ENCODE measurements around the gene SLC6A8.
"Not testable (repeated sequence)": the region's sequence is repeated elsewhere in the genome, so short reads cannot be mapped to it uniquely, and the experiment has no call there.

The SLC6A8 gene

DNA sequence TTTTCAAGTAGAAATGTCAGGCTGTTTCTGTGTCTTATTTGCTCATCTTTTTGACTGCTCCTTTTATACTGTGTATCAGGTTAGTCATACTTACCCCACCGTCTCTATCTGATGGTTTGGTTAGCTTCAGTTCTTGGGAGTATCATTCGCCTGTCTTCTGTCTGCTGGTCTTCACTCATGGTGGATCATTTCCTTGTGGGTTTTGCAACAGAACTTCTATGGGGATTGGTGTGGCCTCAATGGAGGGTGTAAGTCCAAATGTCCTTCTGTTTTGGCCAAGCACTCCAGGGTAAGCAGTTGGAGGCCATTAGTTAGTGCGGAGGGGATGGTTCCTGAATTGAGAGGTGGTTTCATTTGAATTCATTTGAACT lies 44.1 kb downstream of the SLC6A8 start:
- DNase-seq (ENCODE audit: low read depth), result no peak

DNA sequence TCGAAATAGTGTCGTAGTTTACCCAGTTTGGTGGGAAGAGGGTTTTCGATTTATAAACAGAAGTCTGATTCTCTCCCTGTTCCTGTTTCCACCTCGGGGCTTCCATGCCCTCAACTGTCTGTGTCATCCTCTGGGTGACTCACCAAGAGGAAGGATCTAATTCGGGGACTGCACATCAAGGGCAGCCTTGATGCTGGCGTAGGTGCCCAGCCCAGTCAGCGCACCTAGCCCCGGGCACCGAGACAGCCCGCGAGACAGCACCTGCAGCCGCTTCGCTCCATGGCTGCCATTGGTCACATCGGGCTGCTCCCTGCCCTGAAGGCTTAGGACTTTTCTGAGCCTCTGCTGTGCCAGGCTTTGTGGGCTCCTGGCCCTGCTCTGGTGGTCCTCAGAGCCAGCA lies 44.7 kb downstream of the SLC6A8 start:
- no peak for DNase-seq (ENCODE audit: low read depth)

DNA sequence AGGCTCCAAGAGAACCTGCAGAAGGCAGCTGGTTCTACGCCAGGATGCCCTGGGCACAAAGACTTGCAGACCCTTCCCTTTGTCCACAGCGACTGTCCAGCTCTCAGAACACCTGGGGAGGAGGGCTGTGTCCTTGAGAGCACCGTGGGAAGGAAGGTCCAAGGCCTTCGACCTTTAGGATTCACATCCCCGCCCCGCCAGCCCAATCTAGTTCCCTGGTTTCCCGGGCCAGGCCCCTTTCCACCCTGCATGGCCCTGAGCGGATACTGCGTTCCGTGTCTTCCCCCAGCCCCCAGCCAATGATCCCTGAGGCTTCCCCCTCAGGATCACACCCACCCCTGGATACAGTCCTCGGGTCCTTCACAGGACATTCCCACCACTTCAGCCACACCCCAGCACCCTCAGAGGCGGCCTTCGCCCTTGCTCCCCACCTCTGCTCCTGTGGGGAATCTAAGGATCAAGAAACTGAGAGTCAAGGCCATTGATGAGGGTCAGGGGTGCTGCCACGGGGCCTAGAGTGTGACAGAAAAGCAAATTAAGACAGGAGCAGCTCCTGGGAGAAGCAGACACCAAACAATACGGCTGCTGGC lies 46.0 kb downstream of the SLC6A8 start:
- no peak for DNase-seq (ENCODE audit: low read depth)

DNA sequence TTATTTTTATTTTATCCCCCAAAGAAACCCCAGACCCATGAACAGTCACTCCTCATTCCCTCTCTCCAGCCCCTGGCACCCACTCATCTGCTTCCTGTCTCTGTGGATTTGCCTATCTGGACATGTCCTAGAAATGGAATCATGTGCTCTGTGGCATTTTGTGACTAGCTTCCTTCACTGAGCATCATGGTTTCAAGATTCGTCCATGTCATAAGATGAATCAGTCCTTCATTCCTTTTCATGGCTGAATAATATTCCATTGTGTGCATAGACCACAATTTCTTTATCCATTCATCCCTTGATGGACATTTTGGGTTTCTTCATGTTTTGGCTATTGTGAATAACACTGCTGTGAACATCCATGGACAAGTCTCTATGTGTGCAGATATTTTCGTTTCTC lies 47.1 kb downstream of the SLC6A8 start:
- DNase-seq (ENCODE audit: low read depth), result no peak

DNA sequence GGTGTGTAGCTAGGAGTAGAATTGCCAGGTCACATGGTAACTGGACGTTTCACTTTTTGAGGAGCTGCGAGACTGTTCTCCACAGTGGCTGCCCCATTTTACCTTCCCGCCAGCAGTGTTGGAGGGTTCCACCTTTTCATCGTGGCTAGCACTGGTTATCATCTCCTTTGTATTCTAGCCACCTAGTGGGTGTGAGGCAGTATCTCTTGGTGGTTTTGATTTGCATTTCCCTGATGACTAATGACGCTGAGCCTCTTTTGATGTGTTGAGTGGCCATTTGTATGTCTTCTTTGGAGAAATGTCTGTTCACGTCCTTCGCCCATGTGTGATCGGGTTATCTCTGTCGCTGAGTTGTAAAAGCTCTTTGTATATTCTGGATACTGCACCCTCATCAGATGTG lies 47.5 kb downstream of the SLC6A8 start:
- no peak for DNase-seq (ENCODE audit: low read depth)

DNA sequence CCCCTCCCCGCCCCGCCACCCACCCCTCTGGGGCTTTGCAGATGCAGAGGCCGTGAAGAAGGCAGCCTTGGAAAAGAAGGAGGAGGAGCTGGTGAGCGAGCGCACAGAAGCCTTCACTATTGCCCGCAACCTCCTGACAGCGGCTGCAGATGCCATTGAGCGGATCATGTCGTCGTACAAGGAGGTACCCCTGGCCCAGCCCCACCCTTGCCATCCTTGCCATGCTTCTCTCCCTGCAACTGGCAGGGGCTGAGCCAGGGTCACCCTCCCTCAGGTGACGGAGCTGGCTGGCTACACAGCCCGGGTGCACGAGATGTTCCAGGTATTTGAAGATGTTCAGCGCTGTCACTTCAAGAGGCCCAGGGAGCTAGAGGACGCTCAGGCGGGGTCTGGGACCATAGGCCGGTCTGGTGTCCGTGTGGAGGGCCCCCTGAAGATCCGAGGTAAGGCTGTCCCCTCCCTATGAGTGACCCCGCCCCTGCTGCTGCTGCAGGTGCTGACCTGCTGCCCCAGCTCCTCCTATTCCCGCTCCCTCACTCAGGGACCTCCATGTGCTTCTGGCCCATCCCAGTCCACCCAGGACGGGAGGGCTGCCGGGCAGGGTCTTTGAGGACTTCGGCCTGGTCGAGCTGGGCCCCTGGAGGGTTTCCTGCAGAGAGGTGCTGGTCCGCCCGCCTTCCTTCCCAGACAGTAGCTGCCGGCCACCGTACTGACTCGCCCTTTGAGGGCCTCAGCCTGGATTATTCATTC lies 48.5 kb downstream of the SLC6A8 start:
- DNase-seq (ENCODE audit: low read depth), result no peak

DNA sequence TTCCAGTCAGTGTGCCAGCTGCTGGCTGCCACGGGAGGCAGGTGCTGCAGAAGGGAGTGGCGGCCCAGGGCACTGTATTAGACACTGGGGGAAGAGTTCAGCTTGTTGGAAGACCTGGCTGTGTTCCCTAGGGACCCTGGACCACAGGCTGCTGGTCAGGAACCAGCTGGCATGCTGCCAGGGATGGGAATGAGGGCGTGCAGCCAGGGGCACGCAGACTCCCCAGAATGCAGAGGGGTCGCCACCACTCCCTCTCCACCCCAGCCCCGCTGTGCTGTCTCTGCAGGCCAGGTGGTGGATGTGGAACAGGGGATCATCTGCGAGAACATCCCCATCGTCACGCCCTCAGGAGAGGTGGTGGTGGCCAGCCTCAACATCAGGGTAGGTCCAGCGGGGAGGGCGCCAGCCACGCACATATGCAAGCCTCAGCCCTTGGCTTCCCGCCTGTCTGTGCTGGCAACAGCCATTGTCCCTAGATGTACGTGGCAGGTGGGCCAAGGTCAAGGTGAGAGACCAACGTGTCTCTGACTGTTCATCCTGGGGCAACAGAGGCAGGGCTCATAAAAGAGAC lies 49.2 kb downstream of the SLC6A8 start:
- no peak for DNase-seq (ENCODE audit: low read depth)

DNA sequence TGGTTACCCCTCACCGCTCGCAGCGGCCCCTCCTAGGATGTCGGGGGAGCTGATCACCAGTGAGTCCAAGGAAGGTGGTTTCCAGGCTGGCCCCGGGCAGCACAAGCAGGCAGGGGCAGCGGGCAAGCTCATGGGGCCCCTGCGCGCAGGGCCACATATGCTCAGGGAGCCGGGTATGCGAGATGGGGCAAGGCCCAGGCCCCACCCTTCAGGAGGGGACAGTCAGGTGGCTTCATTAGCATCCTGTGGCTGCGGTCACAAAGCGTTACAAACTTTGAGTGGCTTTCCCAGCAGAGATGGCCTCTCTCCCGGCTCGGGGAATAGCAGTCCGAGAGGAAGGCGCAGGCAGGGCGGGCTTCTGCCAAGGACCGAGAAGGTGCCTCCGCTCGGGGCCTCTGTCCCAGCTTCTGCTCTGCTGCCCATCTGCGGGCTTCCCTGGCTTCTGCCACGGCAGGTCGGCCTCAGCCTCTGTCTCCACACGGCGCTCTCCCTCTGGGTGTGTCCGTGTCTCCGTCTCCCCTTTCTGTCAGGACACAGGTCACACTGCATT lies 50.4 kb downstream of the SLC6A8 start:
- no peak for DNase-seq (ENCODE audit: low read depth)

DNA sequence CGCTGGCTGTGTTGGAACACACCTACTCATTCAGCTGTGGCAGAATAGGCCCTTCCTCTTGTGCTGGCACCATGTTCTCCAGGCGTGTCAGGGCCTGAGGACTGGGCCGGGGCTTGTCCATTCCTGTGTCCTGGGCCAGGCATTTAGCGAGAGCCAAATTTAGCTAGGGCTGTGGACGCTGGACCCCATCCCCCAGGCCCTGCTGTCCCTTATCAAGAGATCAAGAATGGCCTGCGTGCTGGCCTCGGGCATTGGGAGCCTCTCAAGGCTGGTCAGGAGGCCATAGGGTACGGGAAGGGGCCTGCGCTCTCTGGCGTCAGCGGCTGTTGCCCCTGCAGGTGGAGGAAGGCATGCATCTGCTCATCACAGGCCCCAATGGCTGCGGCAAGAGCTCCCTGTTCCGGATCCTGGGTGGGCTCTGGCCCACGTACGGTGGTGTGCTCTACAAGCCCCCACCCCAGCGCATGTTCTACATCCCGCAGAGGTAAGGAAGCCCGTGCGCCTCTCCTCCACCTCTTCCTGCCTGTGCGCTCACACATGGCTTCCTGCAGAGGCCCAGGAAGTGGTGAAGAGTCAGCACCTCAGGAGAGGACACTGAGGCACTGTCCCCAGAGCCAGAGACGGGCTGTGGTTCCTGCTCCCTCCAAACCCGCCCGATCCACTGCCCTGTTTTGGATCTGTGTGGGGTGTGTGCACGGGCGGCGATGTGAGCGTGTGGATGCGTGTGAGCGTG lies 52.2 kb downstream of the SLC6A8 start:
- DNase-seq (ENCODE audit: low read depth), result no peak

DNA sequence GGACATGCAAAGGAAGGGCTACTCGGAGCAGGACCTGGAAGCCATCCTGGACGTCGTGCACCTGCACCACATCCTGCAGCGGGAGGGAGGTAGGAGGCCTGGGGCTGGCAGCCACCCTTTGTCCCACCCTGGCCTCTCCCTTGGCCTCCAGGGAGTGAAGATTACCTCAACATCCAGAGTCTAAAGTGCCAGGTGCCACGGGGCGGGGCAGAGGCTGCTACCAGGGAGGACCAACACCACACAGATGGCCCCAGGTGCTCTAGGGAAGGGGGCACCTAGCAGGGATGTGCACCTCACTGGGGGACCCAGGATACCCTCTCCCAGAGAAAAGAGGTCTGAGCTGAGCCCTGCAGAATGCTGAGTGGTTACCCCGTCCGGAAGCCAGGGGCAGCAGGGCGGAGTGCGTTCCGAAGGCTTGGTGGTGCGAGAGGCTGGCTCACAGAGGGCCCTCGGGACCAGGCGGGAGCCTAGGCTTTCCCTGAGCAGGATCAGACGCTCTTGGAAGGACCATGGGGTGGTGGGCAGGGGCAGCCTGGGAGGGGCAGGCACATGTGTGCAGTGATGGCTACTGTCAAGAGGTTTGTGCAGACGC lies 53.0 kb downstream of the SLC6A8 start:
- DNase-seq (ENCODE audit: low read depth), result no peak

DNA sequence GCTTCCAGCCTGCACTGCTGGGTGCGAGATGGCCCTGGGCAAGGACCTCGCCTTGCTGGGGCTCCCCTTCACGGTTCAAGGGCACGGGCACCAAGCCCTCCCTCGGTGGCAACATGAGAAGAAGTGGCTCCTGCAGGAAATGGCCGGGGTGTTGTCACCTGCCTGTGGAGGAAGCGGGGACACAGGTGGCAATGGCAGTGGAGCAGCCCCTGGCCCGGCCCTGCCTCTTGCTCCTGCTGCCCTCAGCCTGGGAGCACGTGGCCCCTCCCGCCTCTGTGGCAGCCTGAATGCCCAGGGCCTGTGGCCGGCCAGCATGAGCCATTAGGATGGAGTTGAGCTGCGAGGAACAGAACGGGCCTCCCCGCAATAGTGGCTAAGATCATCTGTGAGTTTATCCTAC lies 53.7 kb downstream of the SLC6A8 start:
- no peak for DNase-seq (ENCODE audit: low read depth)

DNA sequence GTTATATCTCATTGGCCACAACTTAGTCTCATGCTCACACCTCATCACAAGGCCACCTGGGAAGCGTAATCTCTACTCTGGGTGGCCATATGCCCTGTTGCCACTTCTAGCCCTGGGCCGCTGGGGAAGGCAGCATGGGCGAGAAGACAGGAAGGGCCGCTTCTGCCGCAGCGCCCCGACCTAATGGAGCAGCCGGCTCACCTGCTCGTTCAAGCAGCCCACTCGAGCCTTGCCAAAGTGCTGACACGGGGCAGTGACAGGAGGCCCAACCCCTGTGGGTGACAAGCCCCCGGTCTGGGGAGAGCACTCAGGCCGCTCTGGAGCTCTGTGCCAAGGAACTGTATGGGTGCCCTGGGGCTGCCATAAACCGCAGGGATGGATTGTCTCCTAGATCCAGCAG lies 54.4 kb downstream of the SLC6A8 start:
- DNase-seq (ENCODE audit: low read depth), result not testable (repeated sequence)

DNA sequence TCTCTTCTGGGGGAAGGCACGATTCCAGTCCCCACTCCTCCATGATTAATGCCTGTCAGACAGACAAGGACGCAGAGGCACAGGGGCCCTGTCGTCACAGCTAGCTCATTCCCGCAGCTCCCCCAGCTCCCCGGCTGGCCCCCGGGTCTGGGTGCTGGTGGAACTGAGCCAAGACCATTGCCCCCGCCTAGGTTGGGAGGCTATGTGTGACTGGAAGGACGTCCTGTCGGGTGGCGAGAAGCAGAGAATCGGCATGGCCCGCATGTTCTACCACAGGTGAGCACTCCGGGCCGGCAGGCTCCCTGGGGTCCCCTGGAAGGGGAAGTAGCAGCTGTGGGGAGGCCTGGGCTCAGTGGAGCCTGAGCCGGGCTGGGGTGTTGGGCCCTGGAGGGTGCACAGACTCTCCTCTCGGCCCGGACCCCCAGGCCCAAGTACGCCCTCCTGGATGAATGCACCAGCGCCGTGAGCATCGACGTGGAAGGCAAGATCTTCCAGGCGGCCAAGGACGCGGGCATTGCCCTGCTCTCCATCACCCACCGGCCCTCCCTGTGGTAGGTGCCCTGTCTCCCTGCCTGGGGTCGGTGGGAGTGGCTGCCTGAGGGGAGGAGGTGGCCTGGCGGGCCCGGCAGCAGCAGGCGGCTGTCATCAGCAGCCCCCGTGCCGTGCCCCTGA lies 55.2 kb downstream of the SLC6A8 start:
- DNase-seq (ENCODE audit: low read depth), result not testable (repeated sequence)

DNA sequence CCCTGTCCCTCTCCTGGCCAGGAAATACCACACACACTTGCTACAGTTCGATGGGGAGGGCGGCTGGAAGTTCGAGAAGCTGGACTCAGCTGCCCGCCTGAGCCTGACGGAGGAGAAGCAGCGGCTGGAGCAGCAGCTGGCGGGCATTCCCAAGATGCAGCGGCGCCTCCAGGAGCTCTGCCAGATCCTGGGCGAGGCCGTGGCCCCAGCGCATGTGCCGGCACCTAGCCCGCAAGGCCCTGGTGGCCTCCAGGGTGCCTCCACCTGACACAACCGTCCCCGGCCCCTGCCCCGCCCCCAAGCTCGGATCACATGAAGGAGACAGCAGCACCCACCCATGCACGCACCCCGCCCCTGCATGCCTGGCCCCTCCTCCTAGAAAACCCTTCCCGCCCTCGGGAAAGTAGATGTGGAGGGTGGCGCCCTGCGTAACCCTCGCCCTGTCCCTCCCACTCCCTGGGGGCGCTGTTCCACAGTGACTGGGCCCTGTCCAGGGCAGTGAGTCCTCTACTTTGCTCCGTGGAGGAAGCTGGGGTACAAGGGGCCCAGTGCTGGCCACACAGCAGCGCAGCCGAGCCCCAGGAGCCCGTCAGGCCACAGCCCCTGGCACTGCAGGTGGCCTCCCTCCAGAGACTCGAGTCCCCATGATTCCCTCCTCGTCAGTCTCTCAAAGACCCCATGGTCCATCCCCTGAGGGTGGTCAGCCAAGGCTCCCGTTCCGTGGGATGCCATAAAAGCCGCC lies 55.9 kb downstream of the SLC6A8 start:
- not testable (repeated sequence) for DNase-seq (ENCODE audit: low read depth)

DNA sequence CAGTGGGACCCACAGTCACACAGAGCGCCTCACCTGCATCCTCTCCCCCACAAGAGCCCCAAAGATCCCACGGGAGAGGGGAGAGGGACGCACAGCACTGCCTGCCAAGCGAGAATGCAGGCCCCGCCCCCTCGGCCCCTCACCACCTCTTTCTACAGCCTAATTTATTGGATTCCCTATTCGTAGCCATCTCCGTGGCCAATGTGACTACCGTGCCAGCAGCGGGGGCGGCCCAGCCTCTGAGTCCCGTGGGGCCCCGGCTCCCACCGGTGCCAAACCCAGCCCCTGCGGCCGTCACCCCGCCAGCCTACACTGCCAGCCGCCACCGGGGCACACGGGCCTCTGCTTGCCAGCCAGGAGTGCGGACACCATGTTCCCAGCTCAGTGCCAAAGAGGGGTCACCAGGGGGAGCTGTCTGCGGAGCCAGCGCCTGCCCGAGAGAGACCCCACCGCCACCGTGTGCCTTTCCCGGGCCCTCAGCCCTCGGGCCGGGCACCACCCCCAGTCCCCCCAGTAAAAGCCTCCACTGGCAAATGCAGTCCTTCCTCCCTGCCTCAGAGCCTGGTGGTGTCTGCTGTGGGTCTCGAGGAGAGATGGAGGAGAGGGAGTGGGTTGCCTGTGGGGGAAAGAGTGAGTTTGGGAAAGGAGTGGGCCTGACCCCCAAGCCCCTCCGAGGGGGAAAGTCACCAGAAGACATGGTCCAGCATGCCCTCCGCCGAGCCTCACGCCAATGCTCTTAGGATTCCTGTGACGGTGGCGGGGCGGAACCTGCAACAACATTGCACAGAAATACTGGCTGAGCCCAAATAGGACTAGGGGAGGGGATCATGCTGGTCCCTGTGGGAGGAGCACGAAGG lies 56.7 kb downstream of the SLC6A8 start:
- DNase-seq (ENCODE audit: low read depth), result no peak

DNA sequence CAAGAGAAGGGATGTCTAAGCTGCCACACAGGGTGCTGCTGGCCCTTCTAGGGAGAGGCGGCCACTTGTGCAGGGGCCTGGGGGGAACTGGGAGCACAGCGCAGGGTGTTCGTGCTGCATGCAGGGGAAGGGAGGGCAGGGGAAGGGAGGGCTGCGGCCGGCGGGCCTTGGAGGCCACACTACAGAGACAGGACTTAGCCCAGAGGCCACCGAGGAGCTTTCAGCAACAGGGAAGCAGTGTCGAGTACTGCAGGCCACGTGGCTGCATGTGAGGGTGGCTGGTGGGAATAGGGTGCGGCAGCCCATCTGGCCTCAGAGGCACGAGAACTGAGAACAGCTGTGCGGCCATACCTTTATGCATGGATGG lies 57.3 kb downstream of the SLC6A8 start:
- DNase-seq (ENCODE audit: low read depth), result not testable (repeated sequence)

Data from non-pigmented ciliary epithelial cell (primary cell).